Karpas-422 (cell line): ENCODE results near the gene COMMD9. TPM values are rescaled to one million over a fixed set of nuclear protein-coding genes. Genes with fewer than 3 reads are reported as not detected.
A peak's percentile ranks its signal among the peaks of the same experiment; 100 is the strongest.

Experiments
- DNase-seq: peaks from one replicate; pipeline ENCODE4 v3.0.0-alpha.2; 2015
- H2AFZ ChIP-seq: fragments of 200-600 bp; sonication (generic); 2 replicates; pipeline ENCODE4 v1.6.1; 2014; ENCODE audit warnings: antibody characterized with exemption, low read length, mixed read lengths
- H3K27ac ChIP-seq: fragments of 200-600 bp; sonication (generic); 2 replicates; pipeline ENCODE4 v1.5.1; 2014; ENCODE audit warnings: mild to moderate bottlenecking, low read length, moderate library complexity
- H3K27me3 ChIP-seq: fragments of 200-600 bp; sonication (generic); 2 replicates; pipeline ENCODE4 v1.6.1; 2014; ENCODE audit warnings: low read length, mixed read lengths
- H3K36me3 ChIP-seq: fragments of 200-600 bp; sonication (generic); 2 replicates; pipeline ENCODE4 v1.6.1; 2014; ENCODE audit warnings: low read length, mixed read lengths; ENCODE audit not compliant: insufficient read depth
- H3K4me1 ChIP-seq: fragments of 200-600 bp; sonication (generic); 2 replicates; pipeline ENCODE4 v1.6.1; 2014; ENCODE audit warnings: mild to moderate bottlenecking, low read length, mixed read lengths
- H3K4me2 ChIP-seq: fragments of 200-600 bp; sonication (generic); 2 replicates; pipeline ENCODE4 v1.6.1; 2014; ENCODE audit warnings: low read length, low read depth, mild to moderate bottlenecking; ENCODE audit not compliant: poor library complexity, severe bottlenecking
- H3K4me3 ChIP-seq: fragments of 200-600 bp; sonication (generic); 2 replicates; pipeline ENCODE4 v1.5.1; 2014; ENCODE audit warnings: mild to moderate bottlenecking, antibody characterized with exemption, low read length, mixed read lengths
- H3K79me2 ChIP-seq: fragments of 200-600 bp; sonication (generic); 2 replicates; pipeline ENCODE4 v1.6.1; 2014; ENCODE audit warnings: mild to moderate bottlenecking, low read length, mixed read lengths
- H3K9ac ChIP-seq: fragments of 200-600 bp; sonication (generic); 2 replicates; pipeline ENCODE4 v1.6.0; 2014; ENCODE audit warnings: low read length
- H3K9me2 ChIP-seq: fragments of 200-600 bp; sonication (generic), shearing (Covaris generic); replicated peaks from 2 replicates; pipeline ENCODE4 v1.6.0; 2014; ENCODE audit warnings: mild to moderate bottlenecking, low read length, moderate library complexity; ENCODE audit not compliant: insufficient read depth
- H3K9me3 ChIP-seq: fragments of 300-700, 200-600 bp; sonication (generic); 2 replicates; pipeline ENCODE4 v1.6.1; 2014; ENCODE audit warnings: low read length, mixed read lengths
- H4K20me1 ChIP-seq: fragments of 200-600 bp; sonication (generic); 2 replicates; pipeline ENCODE4 v1.6.1; 2014; ENCODE audit warnings: mild to moderate bottlenecking, antibody characterized with exemption, low read length, low read depth; ENCODE audit not compliant: insufficient read depth
- total RNA-seq: library from RNA; depleted of rRNA; stranded (reverse); fragments of >200 nt; shearing (Covaris generic); gene quantifications from 2 replicates; pipeline ENCODE4 v1.2.3, GENCODE V29; 2014; ENCODE audit warnings: low replicate concordance

The COMMD9 gene
- total RNA-seq, 1 experiment from 2014 or later: 31.0 TPM

DNA sequence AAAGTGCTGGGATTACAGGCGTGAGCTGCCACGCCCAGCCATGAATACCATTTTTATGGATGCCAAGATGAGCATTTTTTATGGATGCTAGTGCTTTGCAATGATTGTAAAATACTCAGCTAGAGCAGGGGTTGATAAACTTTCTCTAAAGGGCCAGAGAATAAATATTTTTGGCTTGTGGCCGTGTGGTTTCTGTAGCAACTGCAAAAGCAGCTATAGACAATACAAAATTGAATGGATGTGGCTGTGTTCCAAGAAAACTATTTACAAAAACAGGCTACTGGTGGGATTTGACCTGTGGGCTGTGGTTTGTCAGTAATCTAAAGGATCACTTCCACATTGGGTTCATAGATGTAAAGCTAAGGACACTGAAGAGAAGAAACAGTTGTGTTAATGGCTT, 56.0 kb downstream of the COMMD9 start:
- Histone ChIP-seq H3K9ac (no peak overlapping the region), H3K9me2 (no peaks in the 10 kb centered on the region), H2AFZ (no peak overlapping the region), H3K4me3 (no peak overlapping the region), H3K36me3 (no peaks in the 10 kb centered on the region), H3K4me2 (no peak overlapping the region), H3K4me1 (no peaks in the 10 kb centered on the region), H3K9me3 (no peaks in the 10 kb centered on the region), H3K27ac (no peak overlapping the region), H4K20me1 (no peaks in the 10 kb centered on the region), H3K27me3 (no peaks in the 10 kb centered on the region), H3K79me2 (no peaks in the 10 kb centered on the region)
- DNase-seq: no peak

DNA sequence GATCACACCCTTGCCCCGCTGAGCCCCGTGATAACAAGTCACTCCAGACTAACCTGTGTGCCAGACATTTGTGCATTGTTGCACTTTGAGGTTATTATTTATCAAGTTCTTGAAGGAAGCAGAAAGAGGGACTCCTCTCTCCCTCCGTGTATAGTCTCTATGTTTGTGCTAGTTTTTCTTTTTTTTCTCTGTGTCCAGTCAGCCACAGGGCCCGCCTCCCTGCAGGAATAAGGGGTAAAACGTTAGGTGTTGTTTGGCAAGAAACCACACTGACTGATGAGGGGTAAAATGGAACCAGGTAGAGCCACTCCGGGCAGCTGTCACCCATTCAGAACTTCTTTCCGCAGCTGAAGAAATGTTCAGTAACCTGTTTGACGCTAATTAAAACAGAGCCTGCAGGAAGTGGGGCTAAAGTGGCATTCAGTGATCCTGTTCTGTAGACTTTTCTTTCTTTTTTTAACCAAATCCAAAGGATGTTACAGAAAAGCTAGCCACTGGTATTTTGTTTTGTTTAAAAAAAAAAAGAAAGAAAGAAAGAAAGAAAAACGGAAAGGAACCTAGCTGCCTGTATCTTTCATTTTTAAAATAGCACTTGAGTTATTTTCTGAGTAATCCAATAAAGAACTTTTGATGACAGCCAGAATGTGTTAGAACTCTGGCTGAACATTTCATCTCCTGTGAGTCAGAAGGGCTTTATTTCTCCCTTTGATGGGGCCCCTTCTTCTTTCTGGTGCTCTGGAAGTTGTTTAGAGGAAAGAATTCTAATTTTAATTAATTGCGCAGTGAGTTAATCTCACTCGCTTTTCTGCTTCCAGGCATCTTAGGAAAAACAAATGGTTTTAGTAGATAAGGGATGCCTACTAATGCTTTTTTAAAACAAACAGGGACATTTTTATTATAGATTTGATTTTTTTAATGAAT, 58.2 kb downstream of the COMMD9 start:
- Histone ChIP-seq H3K27me3 (no peaks in the 10 kb centered on the region), H3K4me2 (no peak overlapping the region), H3K9me2 (no peaks in the 10 kb centered on the region), H2AFZ (no peak overlapping the region), H4K20me1 (no peaks in the 10 kb centered on the region), H3K4me1 (no peaks in the 10 kb centered on the region), H3K79me2 (no peaks in the 10 kb centered on the region), H3K9me3 (no peaks in the 10 kb centered on the region), H3K36me3 (no peaks in the 10 kb centered on the region), H3K4me3 (no peak overlapping the region), H3K27ac (no peak overlapping the region), H3K9ac (no peak overlapping the region)
- DNase-seq: no peak

DNA sequence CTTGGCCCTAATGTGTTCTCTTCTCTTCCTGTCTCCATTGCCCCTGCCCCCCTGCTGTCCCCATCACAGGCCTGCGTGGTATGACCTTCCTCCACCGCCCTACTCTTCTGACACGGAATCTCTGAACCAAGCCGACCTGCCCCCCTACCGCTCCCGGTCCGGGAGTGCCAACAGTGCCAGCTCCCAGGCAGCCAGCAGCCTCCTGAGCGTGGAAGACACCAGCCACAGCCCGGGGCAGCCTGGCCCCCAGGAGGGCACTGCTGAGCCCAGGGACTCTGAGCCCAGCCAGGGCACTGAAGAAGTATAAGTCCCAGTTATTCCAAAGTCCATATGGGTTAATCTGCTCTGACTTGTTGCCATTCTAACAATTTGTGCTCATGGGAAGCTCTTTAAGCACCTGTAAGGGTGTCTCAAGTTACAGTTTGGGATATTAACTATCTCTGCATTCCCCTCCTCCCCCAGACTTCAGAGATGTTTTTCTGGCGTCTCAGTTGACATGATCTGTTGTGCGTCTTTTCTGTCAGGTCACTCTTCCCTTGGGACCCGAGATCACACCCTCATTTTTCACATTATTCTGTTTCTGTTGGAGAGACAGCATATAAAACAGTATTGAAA, 60.0 kb downstream of the COMMD9 start:
- Histone ChIP-seq H3K9ac (no peak overlapping the region), H3K4me3 (no peak overlapping the region), H3K79me2 (no peaks in the 10 kb centered on the region), H3K27ac (no peak overlapping the region), H3K4me2 (no peak overlapping the region), H3K9me3 (no peaks in the 10 kb centered on the region), H2AFZ (no peak overlapping the region), H4K20me1 (no peaks in the 10 kb centered on the region), H3K36me3 (no peaks in the 10 kb centered on the region), H3K9me2 (no peaks in the 10 kb centered on the region), H3K27me3 (no peaks in the 10 kb centered on the region), H3K4me1 (no peaks in the 10 kb centered on the region)
- no peak for DNase-seq

DNA sequence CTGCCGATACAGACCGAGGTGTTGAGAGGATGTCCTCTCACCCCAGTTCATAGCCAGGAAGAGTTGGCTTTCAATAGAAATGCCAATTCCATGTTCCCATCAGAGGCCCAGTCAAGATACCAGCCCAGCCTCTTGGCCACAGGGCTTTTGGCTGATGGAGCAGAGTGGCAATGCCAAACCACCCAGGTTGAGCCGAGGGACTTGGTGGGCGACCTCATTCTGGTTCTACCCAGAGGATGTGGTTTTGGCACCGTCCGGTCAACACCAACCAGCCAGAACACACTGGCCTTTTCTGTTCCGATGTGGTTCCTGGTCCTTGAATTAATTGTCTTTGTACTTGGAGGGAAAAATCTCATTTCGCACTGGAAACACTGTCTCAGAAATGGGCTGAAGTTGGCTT, 60.5 kb downstream of the COMMD9 start:
- H3K27ac ChIP-seq: no peak overlapping the region
- no peaks in the 10 kb centered on the region for H3K36me3 ChIP-seq
- H3K79me2 ChIP-seq: no peaks in the 10 kb centered on the region
- no peaks in the 10 kb centered on the region for H3K27me3 ChIP-seq
- H3K9me3 ChIP-seq: no peaks in the 10 kb centered on the region
- H4K20me1 ChIP-seq: no peaks in the 10 kb centered on the region
- H3K9ac ChIP-seq: no peak overlapping the region
- DNase-seq: no peak
- H3K4me2 ChIP-seq: no peak overlapping the region
- no peak overlapping the region for H2AFZ ChIP-seq
- no peaks in the 10 kb centered on the region for H3K9me2 ChIP-seq
- H3K4me1 ChIP-seq: no peaks in the 10 kb centered on the region
- no peak overlapping the region for H3K4me3 ChIP-seq

DNA sequence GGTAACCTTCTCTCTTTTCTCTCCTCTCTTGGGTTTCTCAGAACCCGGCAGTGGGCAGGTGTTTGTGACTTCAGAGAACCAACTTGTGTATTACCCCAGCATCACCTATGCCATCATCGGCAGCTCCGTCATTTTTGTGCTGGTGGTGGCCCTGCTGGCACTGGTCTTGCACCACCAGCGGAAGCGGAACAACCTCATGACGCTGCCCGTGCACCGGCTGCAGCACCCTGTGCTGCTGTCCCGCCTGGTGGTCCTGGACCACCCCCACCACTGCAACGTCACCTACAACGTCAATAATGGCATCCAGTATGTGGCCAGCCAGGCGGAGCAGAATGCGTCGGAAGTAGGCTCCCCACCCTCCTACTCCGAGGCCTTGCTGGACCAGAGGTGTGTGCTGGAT, 62.2 kb downstream of the COMMD9 start:
- Histone ChIP-seq H3K9ac (no peak overlapping the region), H3K27ac (no peak overlapping the region), H3K4me3 (no peak overlapping the region), H3K4me1 (peaks cover 3% of the 10 kb centered on the region; the same call in 1 of the 2 replicates), H3K9me3 (no peaks in the 10 kb centered on the region), H4K20me1 (no peaks in the 10 kb centered on the region), H3K27me3 (no peaks in the 10 kb centered on the region), H3K79me2 (no peaks in the 10 kb centered on the region), H3K36me3 (no peaks in the 10 kb centered on the region), H3K9me2 (no peaks in the 10 kb centered on the region), H2AFZ (no peak overlapping the region), H3K4me2 (no peak overlapping the region)
- no peak for DNase-seq

DNA sequence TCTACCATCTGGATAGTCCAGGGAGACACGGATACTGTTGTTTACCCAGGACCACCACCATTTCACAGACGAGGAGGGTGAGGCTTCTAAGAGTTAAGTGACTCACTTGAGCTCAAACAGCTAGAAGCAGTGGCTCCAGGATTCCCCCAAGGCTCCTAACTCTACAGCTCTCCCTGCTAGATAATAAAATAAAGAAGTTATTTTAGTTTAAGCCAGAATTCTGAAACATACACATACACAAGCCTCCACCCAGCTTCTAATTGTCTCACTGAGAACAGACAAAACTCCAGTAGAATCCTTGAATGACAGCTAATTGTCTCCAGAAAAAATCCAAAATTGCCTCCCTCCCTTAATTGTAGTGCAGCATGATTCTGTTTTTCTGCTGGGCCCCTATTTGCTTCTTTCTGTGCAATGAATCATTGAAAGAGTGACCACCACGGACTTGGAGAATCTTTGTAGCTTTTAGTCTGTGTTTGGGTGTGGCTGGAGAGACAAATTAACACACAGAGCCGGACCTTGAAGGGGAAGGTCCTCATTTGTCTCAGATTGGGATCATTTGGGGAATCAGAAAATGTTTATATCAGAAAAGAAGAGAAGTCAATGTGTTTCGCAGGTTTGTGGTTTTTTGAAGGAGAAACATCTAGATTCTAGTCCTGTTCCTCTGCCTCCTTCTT, 64.9 kb downstream of the COMMD9 start:
- Histone ChIP-seq H3K27ac (no peak overlapping the region), H3K36me3 (peaks cover 6% of the 10 kb centered on the region; the same call in 1 of the 2 replicates), H3K27me3 (0 out of 2 replicates have a peak, but pooled peaks cover 7% of the 10 kb centered on the region), H3K79me2 (no peaks in the 10 kb centered on the region), H2AFZ (0 out of 2 replicates have a peak overlapping the region, but pooled peaks have one; percentile 54), H3K9ac (no peak overlapping the region), H3K9me3 (peaks cover 10% of the 10 kb centered on the region), H3K9me2 (no peaks in the 10 kb centered on the region), H3K4me1 (peaks cover 3% of the 10 kb centered on the region; the same call in 1 of the 2 replicates), H3K4me3 (no peak overlapping the region), H4K20me1 (no peaks in the 10 kb centered on the region), H3K4me2 (no peak overlapping the region)
- no peak for DNase-seq

DNA sequence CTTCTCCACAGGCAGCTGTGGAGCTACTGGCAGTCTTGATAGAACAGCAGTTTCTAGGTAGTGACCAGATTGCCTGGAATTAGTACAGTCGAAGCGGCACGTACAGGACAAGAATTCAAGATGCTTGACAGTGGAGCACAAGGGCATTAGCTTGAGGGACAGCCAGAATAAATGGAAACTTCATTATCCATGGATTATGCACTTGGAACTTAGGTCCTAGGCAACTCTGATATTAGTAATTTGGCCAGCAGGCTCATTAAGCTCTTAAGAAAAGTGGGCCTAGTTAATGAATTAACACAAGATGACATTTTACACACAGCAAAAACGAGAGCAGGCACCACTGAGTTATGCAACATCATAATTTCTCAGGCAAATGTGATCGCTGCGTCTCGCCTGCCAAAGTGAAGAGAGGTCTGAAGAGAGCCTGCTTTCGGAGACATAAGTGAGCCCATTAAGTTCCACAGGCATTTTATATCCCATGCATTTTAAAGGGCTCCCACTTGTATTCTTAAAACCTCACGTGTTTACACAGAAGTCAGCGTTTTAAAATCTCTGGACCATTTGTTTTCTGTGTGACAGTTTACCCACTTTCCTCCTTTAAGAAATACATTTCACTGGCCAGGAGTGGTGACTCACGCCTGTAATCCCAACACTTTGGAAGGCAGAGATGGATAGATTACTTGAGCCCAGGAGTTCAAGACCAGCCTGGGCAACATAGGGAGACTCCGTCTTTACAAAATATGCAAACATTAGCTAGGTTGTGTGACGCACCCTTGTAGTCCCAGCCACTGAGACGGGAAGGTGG, 66.2 kb downstream of the COMMD9 start:
- H3K27me3 ChIP-seq: 0 out of 2 replicates have a peak, but pooled peaks cover 7% of the 10 kb centered on the region
- H3K9ac ChIP-seq: no peak overlapping the region
- H3K9me2 ChIP-seq: no peaks in the 10 kb centered on the region
- no peaks in the 10 kb centered on the region for H4K20me1 ChIP-seq
- no peaks in the 10 kb centered on the region for H3K79me2 ChIP-seq
- H3K4me3 ChIP-seq: no peak overlapping the region
- DNase-seq: no peak
- no peak overlapping the region for H2AFZ ChIP-seq
- peaks cover 6% of the 10 kb centered on the region; the same call in 1 of the 2 replicates for H3K36me3 ChIP-seq
- H3K4me1 ChIP-seq: peaks cover 3% of the 10 kb centered on the region; the same call in 1 of the 2 replicates
- H3K27ac ChIP-seq: no peak overlapping the region
- H3K4me2 ChIP-seq: no peak overlapping the region
- H3K9me3 ChIP-seq: peaks cover 10% of the 10 kb centered on the region
